H54 (cell line): ENCODE results near the gene DSC2.
"Not testable (repeated sequence)": the region's sequence is repeated elsewhere in the genome, so short reads cannot be mapped to it uniquely, and the experiment has no call there.

ENCODE experiments used
- DNase-seq: peaks from one replicate; pipeline ENCODE4 v3.0.0; 2011; ENCODE audit warnings: low spot score, mixed read lengths; ENCODE audit not compliant: insufficient read length
- FAIRE-seq: peaks from 3 replicates; lab custom pipeline; 2011; peaks lifted over from hg19 to GRCh38; lab: Jason Lieb, UNC
- POLR2A ChIP-seq: IDR thresholded peaks from 2 replicates; pipeline ENCODE4 v1.6.1; 2011; ENCODE audit warnings: low read depth, mild to moderate bottlenecking, low read length

Gene DSC2

DNA sequence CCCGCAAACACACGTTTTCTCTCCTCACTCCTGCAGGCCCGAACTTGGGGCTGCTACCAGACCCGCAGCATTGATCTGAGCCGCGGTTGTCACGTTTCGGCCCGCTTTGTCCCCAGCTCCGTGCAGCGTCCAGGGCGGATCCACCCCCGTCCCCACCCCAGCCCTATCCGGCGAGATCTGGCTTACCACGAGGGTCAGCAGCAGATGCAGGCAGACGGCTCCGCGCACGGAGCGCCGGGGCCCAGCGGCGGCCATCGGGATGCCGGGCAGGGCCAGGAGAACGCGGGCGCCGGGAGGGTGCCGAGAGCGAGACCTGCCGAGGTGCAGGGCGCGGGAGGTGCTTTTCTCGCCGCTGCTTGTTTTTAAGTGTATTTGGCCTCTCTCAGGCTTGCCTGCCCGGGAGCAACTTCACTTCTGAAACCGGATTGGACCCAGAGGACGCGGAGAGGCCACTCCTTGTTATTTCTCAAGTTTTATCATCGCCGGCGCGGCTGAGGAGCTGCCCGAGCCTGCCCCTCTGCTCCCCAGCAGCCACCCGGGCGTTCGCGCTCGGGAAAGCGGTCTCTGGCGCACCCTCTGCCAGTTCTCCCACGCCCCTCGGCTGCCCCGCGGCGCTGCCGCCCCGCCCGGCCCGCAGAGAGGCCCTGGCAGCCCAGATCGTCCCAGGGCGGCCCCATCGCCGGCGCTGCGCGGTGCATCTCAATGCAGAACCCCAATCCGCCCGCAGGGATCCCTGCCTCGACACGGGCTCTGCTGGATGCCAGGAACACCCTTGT lies 59.6 kb downstream of the DSC2 start, which contains the start of gene DSC3:
DSC3 (minus strand) TSS at position 337 of the 776 bp plus-strand sequence; CDS start at position 255, 82 bp downstream.
- no peak for TF ChIP-seq POLR2A
- DNase-seq (no peak), FAIRE-seq (no peak)

DNA sequence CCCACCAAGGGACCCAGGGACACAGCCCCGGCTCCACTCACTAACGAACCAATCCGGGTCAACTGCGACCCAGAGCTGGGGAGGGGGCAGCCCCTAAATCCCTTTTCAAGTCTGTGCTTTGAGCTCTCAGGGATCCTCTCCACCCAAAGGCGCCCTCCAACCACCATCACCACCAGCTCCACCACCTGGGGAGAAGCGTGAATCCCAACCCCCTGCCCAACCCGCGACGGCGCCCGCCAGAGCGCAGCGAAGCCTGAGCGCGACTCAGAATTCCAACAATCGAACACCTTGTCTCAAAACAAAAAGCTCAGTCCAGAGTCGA lies 60.2 kb downstream of the DSC2 start:
- TF ChIP-seq POLR2A, result no peak
- FAIRE-seq (no peak), DNase-seq (no peak)

- no peak for FAIRE-seq
- no peak for TF ChIP-seq POLR2A
- DNase-seq, result no peak
These were observed 60.7 kb downstream of the DSC2 start for GRCh38 chr18:31041271-31042083.

DNA sequence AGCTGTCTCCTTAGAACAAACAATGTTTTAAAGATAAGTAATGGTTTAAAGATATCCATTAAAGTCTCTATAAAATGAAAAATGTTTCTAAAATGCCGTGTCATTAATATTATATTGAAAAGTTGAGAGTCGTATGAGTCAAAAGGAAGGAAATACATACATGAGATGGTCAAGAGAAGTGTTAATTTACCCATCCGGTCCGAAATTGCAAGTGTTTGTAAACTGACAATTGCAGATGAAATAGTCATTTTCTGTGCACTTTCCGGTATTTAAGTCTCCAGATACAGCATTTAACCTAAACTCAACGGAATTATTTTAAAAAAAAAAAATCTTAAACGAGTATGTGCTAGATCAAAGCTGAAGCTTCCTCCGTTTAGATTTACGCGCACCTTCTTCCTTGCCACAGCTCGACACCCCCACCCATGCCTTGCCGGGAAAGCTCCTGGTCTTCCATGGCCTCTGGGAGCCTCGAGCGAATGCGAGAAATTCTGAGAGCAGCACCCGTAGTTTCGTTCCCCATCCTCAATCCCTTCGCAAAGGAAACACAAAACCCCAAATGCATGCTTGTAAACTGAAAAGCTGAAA lies 61.4 kb downstream of the DSC2 start:
- no peak for TF ChIP-seq POLR2A
- DNase-seq, result no peak
- no peak for FAIRE-seq

DNA sequence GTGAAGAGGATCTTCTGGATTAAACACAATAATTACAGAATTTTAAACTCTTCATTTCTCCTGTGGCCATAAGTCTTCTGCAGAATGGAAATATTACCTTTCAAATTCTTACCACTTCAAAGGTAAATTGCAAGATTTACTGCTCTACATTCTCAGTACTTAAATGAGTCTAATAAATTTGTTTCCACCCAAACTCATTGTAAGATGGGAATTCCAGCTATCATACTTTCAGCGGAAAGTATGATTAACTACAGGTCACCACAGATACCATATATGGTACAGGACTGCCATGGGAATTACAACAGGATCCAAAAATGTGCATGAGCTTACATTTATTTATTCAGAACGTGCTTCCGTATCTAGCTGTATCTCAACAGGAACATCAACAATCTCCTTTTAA lies 62.8 kb downstream of the DSC2 start:
- FAIRE-seq (no peak), DNase-seq (no peak)
- TF ChIP-seq POLR2A, result no peak

DNA sequence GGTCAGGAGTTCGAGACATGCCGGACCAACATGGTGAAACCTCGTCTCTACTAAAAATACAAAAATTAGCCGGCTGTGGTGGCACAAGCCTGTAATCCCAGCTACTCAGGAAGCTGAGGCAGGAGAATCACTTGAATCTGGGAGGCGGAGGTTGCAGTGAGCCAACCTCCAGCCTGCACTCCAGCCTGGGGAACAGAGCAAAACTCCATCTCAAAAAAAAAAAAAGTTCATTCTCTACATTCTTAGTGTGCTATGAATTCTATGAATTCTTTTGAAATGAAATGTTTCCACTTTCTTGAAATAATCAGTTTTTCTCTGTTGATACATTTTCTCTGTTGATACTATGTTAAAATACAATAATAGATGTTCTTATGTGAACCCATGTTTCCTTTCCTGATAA lies 64.5 kb downstream of the DSC2 start:
- not testable (repeated sequence) for FAIRE-seq, DNase-seq

DNA sequence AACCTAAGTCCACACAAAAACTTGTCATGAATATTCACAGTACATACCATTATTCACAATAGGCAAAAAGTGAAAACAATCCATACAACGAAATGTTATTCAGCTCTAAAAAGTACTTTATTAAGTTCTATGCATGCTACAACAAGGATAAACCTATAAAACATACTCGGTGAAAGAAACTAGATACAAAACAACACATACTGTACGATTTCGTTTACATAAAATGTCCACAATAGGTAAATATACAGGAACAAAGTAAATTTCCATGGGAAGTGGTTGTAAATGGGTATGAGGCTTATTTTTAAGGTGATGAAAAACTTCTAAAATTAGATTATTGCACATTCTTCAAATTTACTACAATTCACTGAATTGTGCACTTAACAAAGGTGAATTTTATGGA lies 67.7 kb downstream of the DSC2 start:
- FAIRE-seq (no peak), DNase-seq (no peak)
- TF ChIP-seq POLR2A, result no peak

DNA sequence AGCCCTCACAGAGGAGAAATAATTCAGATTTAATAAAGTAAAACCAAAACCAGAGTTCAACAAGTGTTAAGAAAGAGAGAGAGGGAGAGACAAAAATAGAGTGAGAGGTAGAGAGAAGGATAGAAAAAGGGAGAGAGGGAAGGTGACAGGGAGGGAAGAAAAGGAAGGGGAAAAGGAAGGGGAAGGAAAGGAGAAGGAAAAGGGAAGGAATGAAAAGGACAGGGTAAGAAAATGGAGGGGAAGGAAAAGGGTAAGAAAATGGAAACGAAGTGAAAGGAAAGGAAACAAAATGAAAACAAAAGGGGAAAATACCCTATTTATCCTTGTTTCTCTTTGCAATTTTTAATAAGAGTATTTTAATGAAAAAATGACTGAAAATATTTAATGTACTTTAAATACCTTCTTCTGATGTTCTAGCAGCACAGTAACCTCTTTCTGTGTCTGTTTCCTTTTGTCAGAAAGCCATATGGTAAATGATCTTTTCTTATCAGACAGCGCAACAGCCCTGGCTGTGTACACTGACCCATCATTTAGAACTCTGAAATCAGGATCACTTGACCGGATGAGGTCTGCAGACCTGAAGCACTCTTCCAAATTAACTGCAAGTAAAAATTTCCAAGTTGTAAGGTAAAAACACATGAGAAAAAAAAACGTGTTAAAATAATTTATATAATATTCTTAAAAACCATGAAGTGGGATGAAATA lies 71.5 kb downstream of the DSC2 start:
- no peak for FAIRE-seq
- TF ChIP-seq POLR2A, result no peak
- DNase-seq, result no peak

DNA sequence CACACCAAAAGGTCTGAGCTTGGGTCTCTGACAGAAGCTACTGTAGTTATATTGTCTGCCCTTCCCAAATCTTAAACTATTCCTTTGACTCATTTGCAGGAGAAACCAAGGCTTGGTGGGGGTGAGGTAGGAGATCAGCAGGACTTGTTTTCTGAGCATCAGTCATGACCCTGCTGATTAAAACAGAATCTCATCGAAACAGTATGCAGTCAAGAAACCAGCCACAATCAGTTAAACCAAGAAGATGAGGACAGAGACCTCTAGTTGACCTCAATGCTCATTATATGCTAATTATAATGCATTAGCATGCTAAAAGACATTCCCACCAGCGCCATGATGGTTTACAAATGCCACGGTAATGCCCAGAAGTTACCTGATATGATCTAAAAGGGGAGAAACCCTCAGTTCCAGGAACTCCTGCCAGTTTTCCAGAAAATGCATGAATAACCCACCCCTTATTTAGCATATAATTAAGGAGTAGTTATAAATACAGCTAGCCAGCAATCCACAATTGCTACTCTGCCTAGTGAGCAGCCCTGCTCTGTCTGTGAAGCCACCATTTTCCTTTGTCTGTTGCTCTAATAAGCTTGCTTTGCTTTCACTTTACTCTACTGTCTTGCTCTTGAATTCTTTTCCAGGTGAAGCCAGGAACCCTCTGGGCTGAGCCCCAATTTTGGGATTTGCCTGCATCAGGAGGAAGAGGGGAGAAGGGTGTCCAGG lies 86.3 kb downstream of the DSC2 start:
- FAIRE-seq (no peak), DNase-seq (no peak)
- no peak for TF ChIP-seq POLR2A

DNA sequence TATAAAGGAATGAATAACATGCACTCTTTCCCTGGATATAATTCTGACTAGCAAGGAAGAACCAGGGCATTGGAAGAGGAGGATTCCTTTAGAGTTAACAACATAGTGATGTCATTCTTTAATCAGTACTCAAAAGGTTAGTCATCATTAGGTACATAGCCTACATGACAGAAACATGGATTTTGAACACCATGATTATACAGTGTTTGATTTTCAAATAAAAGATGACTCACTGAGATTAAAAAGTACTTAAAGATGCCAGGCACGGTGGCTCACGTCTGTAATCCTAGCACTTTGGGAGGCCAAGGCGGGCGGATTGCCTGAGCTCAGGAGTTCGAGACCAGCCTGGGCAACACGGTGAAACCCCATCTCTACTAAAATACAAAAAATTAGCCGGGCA lies 90.8 kb downstream of the DSC2 start:
- peak; percentile 36 for FAIRE-seq

GRCh38 chr18:31010601-31011000 lies 91.6 kb downstream of the DSC2 start:
- DNase-seq (no peak), FAIRE-seq (no peak)
- TF ChIP-seq POLR2A, result no peak

More for the DNA sequence above, 90.8 kb downstream of the DSC2 start:
- peak; percentile 3 for DNase-seq
